K562 (cell line): Measurements from ENCODE around the gene PPP1R1C. TPM values are rescaled to one million over a fixed set of nuclear protein-coding genes. Genes with fewer than 3 reads are reported as not detected.

Experiments
- ATAC-seq: fragments of 200-7000 bp; cut with Tn5 transposase; 3 replicates; pipeline ENCODE4 v1.9.1; 2020; ENCODE audit warnings: moderate library complexity
- BruUV-seq: library from RNA; stranded (reverse); fragments of 400-500 nt; replicated peaks from 2 replicates; lab custom pipeline; 2021; lab: Mats Ljungman, UMichigan
- CTCF ChIA-PET: fragments of 300-600 bp; formaldehyde crosslinking; extraction: SDS; loops from one replicate; lab custom pipeline; 2021; ENCODE audit warnings: low intra/inter-chr PET ratio; lab: Yijun Ruan, JAX
- POLR2A ChIA-PET: fragments of 300-600, 350-650 bp; sonication (Branson Sonifier 250); formaldehyde crosslinking; extraction: SDS; loops from one replicate; lab custom pipeline; 2021; ENCODE audit warnings: antibody characterized with exemption, inconsistent platforms; lab: Yijun Ruan, JAX
- DNase-seq, 4 experiments: peaks; one replicate each; pipeline versions ENCODE4 v3.0.0 to v3.0.0-alpha.2; 2011 to 2018; ENCODE audit warnings: low spot score in 3 of 4, mixed read lengths in 3 of 4; ENCODE audit errors: extremely low read depth in 1 of 4
- FAIRE-seq: peaks from 2 replicates; lab custom pipeline; 2011; peaks lifted over from hg19 to GRCh38; lab: Jason Lieb, UNC
- H2AFZ ChIP-seq: 2 replicates; pipeline ENCODE4 v1.6.0; 2011; ENCODE audit warnings: low read depth, low read length, control low read depth, inconsistent platforms
- H3K27ac ChIP-seq: fragments of 200-600 bp; 3 replicates; pipeline ENCODE4 v1.8.0; 2011; ENCODE audit warnings: low read depth, mild to moderate bottlenecking, control low read depth, inconsistent platforms, low read length, moderate library complexity, mixed read lengths; ENCODE audit errors: extremely low read depth
- H3K27me3 ChIP-seq, 2 experiments: fragments of 300-600 bp in 1 of 2; 2 replicates in 1 of 2; 3 replicates in 1 of 2; pipeline versions ENCODE4 v1.6.0 to v1.8.0; 2011; ENCODE audit warnings: inconsistent platforms in 2 of 2, low read length in 2 of 2, mild to moderate bottlenecking in 1 of 2, mixed read lengths in 1 of 2, moderate library complexity in 1 of 2; ENCODE audit not compliant: control insufficient read depth in 2 of 2, insufficient read depth in 2 of 2
- H3K36me3 ChIP-seq: fragments of 300-600 bp; 3 replicates; pipeline ENCODE4 v1.8.0; 2011; ENCODE audit warnings: mild to moderate bottlenecking, low read length, inconsistent platforms; ENCODE audit not compliant: control insufficient read depth, insufficient read depth
- H3K4me1 ChIP-seq, 2 experiments: fragments of 200-600 bp in 1 of 2; replicated peaks in 1 of 2; 2 replicates in 1 of 2; 3 replicates in 1 of 2; pipeline versions ENCODE4 v1.5.1 to v1.8.0; 2011; ENCODE audit warnings: inconsistent platforms in 2 of 2, low read length in 2 of 2, mild to moderate bottlenecking in 1 of 2, mixed read lengths in 1 of 2, moderate library complexity in 1 of 2; ENCODE audit not compliant: control insufficient read depth in 2 of 2, insufficient read depth in 2 of 2
- H3K4me2 ChIP-seq: 2 replicates; pipeline ENCODE4 v1.6.1; 2011; ENCODE audit warnings: low read length, control low read depth, inconsistent platforms, mixed read lengths; ENCODE audit not compliant: insufficient read depth
- H3K4me3 ChIP-seq: fragments of 200-600 bp; sonication (generic), shearing (Covaris generic); 2 replicates; pipeline ENCODE4 v1.5.1; 2016; ENCODE audit warnings: control low read depth, inconsistent platforms
- H3K79me2 ChIP-seq: fragments of 200-600 bp; 3 replicates; pipeline ENCODE4 v1.8.0; 2011; ENCODE audit warnings: low read length, inconsistent platforms; ENCODE audit not compliant: control insufficient read depth, insufficient read depth
- H3K9ac ChIP-seq, 2 experiments: 2 replicates each; pipeline versions ENCODE4 v1.6.0 to v1.6.1; 2011; ENCODE audit warnings: low read depth in 2 of 2, low read length in 2 of 2, control low read depth in 1 of 2, inconsistent platforms in 1 of 2, mild to moderate bottlenecking in 1 of 2, mixed read lengths in 1 of 2; ENCODE audit not compliant: insufficient read depth in 1 of 2
- H3K9me1 ChIP-seq: one replicate; pipeline ENCODE4 v1.6.0; 2011; ENCODE audit warnings: inconsistent platforms, mild to moderate bottlenecking, low read length, moderate library complexity; ENCODE audit not compliant: control insufficient read depth, insufficient read depth
- H3K9me3 ChIP-seq: replicated peaks from 2 replicates; pipeline ENCODE4 v1.5.1; 2011; ENCODE audit warnings: low read depth, low read length, inconsistent platforms; ENCODE audit not compliant: control insufficient read depth, insufficient read depth
- H4K20me1 ChIP-seq: replicated peaks from 2 replicates; pipeline ENCODE4 v1.6.1; 2011; ENCODE audit warnings: low read length, inconsistent platforms, mixed read lengths; ENCODE audit not compliant: control insufficient read depth, insufficient read depth
- CREM ChIP-seq: IDR thresholded peaks from 2 replicates; pipeline ENCODE4 v1.6.1; 2014; ENCODE audit warnings: antibody characterized with exemption, low read depth
- MED1 ChIP-seq: sonication (generic); formaldehyde crosslinking; IDR thresholded peaks from 2 replicates; pipeline ENCODE4 v1.8.1; 2023; ENCODE audit warnings: missing genetic modification reagents, borderline replicate concordance
- NRF1 ChIP-seq, 2 experiments: fragments of 450-650 bp; IDR thresholded peaks in 1 of 2; conservative IDR thresholded peaks in 1 of 2; 2 replicates each; pipeline ENCODE4 v1.6.1; 2014; ENCODE audit warnings: mild to moderate bottlenecking in 2 of 2
- POLR2AphosphoS5 ChIP-seq: IDR thresholded peaks from 2 replicates; pipeline ENCODE4 v1.6.1; 2011; ENCODE audit warnings: mild to moderate bottlenecking, low read depth, low read length, moderate library complexity; ENCODE audit not compliant: control insufficient read depth, insufficient read depth
- PPARD ChIP-seq: fragments of 250-450 bp; sonication (Bioruptor Pico); IDR thresholded peaks from 2 replicates; pipeline ENCODE4 v1.8.0; 2022; ENCODE audit warnings: inconsistent platforms, mild to moderate bottlenecking, moderate library complexity
- RBBP5 ChIP-seq: fragments of 200-600 bp; sonication (generic); IDR thresholded peaks from 2 replicates; pipeline ENCODE4 v1.6.1; 2012; ENCODE audit warnings: borderline replicate concordance, mild to moderate bottlenecking, low read length, control low read depth, inconsistent platforms; ENCODE audit not compliant: insufficient read depth, poor library complexity, severe bottlenecking
- RBM34 ChIP-seq: fragments of 200-400 bp; formaldehyde crosslinking; IDR thresholded peaks from 2 replicates; pipeline ENCODE4 v1.6.1; 2018; ENCODE audit warnings: low read length, borderline replicate concordance; ENCODE audit not compliant: insufficient read depth
- SIRT6 ChIP-seq: IDR thresholded peaks from one replicate; pipeline ENCODE4 v1.6.1; 2012; ENCODE audit warnings: low read depth, mild to moderate bottlenecking, control low read depth, inconsistent platforms, low read length, moderate library complexity
- TSC22D4 ChIP-seq: fragments of 450-650 bp; IDR thresholded peaks from 2 replicates; pipeline ENCODE4 v1.6.1; 2016; ENCODE audit warnings: missing genetic modification characterization, missing biosample characterization, control low read depth
- ZFP36 ChIP-seq: fragments of 150-350 bp; IDR thresholded peaks from 2 replicates; pipeline ENCODE4 v1.6.1; 2018; ENCODE audit warnings: low read length, low read depth; ENCODE audit not compliant: partially characterized antibody
- WGBS: fragments of 100-300 bp; shearing (Covaris generic); methylation state at CpG from one replicate; pipeline ENCODE4 v1.1.6; 2016; ENCODE audit warnings: low coverage, mixed read lengths; ENCODE audit not compliant: insufficient coverage; ENCODE audit errors: missing lambda C conversion rate; 5-methylcytosine and 5-hydroxymethylcytosine counted together
- in situ Hi-C: fragments of 300-500 bp; cut with MboI; formaldehyde crosslinking; loops from 4 replicates; pipeline ENCODE4 v1.15.0; 2018; ENCODE audit warnings: inconsistent platforms, mixed read lengths
- intact Hi-C: fragments of 100-400 bp; cut with micrococcal nuclease; formaldehyde crosslinking; loops from 2 replicates; pipeline ENCODE4 v1.14.2; 2022
- polyA plus RNA-seq, 8 experiments: library from polyadenylated mRNA; depleted of rRNA in 4 of 8; stranded (reverse) in 5 of 8; unstranded in 3 of 8; fragments of >200 nt; fragmentation: Nextera tagmentation in 2 of 8; fragmentation: Illumina TruSeq in 1 of 8; extraction: Ambion mirVana in 2 of 8; extraction: Trizol in 1 of 8; gene quantifications; 2 replicates each; pipeline versions ENCODE4 v1.2.1 to v1.2.3, GENCODE V29; 2011 to 2014; ENCODE audit warnings: inconsistent platforms in 1 of 8, missing spikeins in 1 of 8
- total RNA-seq, 7 experiments: library from RNA; depleted of rRNA in 6 of 7; stranded (reverse); fragments of >200 nt in 6 of 7; fragmentation: Illumina TruSeq in 2 of 7; extraction: Trizol in 2 of 7; gene quantifications; 2 replicates each; pipeline versions ENCODE4 v1.2.1 to v1.2.3, GENCODE V29; 2011 to 2021; ENCODE audit warnings: low replicate concordance in 1 of 7
- TF ChIP-seq, protein P1 (sequence below): sonication (generic); formaldehyde crosslinking; IDR thresholded peaks from 2 replicates; pipeline ENCODE4 v1.8.0; 2023; ENCODE audit warnings: missing genetic modification reagents, mild to moderate bottlenecking, borderline replicate concordance
- TF ChIP-seq, protein P2 (sequence below): fragments of 150-350 bp; IDR thresholded peaks from 2 replicates; pipeline ENCODE4 v1.6.1; 2014; ENCODE audit warnings: low read depth, mild to moderate bottlenecking, low read length, borderline replicate concordance

PPP1R1C gene
- total and polyA plus RNA-seq, 9 of the 15 experiments (the other 6 are each of a cell fraction or from before 2014, with no cell fraction given): 0.09 to 0.64 (median 0.40) TPM; not detected in 2

DNA sequence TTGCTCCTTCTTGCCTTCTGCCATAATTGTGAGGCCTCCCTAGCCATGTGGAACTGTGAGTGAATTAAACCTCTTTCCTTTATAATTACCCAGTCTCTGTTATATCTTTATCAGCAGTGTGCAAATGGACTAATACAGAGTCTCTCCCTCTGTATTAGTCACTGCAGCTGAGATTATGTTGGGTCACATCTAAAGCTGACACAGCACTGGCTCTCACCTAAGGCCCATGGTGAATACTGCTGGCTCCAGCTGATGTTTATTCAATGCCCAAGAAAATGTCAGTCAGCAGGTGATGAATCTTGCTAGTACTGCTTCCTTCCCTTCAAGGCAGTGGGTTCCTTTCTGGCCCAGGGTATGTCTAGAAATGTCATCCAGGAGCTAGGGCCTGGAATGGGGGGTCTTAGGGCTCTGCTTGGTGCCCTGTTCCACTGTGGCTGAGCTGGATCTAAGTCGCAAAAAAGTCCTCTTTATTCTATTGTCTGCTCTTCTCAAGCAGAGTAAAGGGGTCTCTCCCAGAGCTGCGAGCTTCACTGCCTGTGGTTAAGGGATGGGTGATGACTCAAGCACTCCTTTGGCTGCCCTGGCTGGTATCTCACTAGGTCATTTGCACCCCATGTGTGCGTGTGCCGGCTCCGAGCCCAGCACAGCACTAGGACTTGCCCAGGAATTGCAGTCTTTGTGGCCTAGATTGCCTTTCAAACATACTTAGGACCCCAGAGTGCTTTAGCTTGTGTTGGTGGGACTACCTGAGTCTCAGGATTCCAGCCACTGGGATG is 29.9 kb downstream of the PPP1R1C start:
- H3K4me3 ChIP-seq: no peak overlapping the region
- no peaks in the 10 kb centered on the region for H3K79me2 ChIP-seq
- FAIRE-seq (no peak), ATAC-seq (no peak), DNase-seq (no peak)
- H3K9me1 ChIP-seq: no peaks in the 10 kb centered on the region
- H3K4me1 ChIP-seq: no peaks in the 10 kb centered on the region
- POLR2A ChIA-PET: no interaction called here
- no peaks in the 10 kb centered on the region for H3K27me3 ChIP-seq
- H3K36me3 ChIP-seq: no peaks in the 10 kb centered on the region
- H3K4me2 ChIP-seq: no peak overlapping the region
- no peak overlapping the region for H2AFZ ChIP-seq
- intact Hi-C loops (no loop called here), in situ Hi-C loops (no loop called here)
- BruUV-seq: no TSS peak
- CTCF ChIA-PET: no interaction called here
- no peak overlapping the region for H3K9ac ChIP-seq
- 2% methylated on average over 5 of the region's 5 CpGs for WGBS
- no peaks in the 10 kb centered on the region for H4K20me1 ChIP-seq
- H3K9me3 ChIP-seq: no peaks in the 10 kb centered on the region
- H3K27ac ChIP-seq: no peak overlapping the region
- no peak for TF ChIP-seq TSC22D4
- TF ChIP-seq, protein P1, sequence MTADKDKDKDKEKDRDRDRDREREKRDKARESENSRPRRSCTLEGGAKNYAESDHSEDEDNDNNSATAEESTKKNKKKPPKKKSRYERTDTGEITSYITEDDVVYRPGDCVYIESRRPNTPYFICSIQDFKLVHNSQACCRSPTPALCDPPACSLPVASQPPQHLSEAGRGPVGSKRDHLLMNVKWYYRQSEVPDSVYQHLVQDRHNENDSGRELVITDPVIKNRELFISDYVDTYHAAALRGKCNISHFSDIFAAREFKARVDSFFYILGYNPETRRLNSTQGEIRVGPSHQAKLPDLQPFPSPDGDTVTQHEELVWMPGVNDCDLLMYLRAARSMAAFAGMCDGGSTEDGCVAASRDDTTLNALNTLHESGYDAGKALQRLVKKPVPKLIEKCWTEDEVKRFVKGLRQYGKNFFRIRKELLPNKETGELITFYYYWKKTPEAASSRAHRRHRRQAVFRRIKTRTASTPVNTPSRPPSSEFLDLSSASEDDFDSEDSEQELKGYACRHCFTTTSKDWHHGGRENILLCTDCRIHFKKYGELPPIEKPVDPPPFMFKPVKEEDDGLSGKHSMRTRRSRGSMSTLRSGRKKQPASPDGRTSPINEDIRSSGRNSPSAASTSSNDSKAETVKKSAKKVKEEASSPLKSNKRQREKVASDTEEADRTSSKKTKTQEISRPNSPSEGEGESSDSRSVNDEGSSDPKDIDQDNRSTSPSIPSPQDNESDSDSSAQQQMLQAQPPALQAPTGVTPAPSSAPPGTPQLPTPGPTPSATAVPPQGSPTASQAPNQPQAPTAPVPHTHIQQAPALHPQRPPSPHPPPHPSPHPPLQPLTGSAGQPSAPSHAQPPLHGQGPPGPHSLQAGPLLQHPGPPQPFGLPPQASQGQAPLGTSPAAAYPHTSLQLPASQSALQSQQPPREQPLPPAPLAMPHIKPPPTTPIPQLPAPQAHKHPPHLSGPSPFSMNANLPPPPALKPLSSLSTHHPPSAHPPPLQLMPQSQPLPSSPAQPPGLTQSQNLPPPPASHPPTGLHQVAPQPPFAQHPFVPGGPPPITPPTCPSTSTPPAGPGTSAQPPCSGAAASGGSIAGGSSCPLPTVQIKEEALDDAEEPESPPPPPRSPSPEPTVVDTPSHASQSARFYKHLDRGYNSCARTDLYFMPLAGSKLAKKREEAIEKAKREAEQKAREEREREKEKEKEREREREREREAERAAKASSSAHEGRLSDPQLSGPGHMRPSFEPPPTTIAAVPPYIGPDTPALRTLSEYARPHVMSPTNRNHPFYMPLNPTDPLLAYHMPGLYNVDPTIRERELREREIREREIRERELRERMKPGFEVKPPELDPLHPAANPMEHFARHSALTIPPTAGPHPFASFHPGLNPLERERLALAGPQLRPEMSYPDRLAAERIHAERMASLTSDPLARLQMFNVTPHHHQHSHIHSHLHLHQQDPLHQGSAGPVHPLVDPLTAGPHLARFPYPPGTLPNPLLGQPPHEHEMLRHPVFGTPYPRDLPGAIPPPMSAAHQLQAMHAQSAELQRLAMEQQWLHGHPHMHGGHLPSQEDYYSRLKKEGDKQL (CRISPR knock-in tag): no peak
- TF ChIP-seq NRF1 (conservative IDR thresholded peaks at IDR 0.05 in 1 of 2, IDR thresholded peaks at IDR 0.05 in 1 of 2): no peak
- TF ChIP-seq ZFP36: no peak
- no peak for TF ChIP-seq PPARD (CRISPR knock-in tag)
- TF ChIP-seq MED1 (CRISPR knock-in tag): no peak
- TF ChIP-seq, protein P2, sequence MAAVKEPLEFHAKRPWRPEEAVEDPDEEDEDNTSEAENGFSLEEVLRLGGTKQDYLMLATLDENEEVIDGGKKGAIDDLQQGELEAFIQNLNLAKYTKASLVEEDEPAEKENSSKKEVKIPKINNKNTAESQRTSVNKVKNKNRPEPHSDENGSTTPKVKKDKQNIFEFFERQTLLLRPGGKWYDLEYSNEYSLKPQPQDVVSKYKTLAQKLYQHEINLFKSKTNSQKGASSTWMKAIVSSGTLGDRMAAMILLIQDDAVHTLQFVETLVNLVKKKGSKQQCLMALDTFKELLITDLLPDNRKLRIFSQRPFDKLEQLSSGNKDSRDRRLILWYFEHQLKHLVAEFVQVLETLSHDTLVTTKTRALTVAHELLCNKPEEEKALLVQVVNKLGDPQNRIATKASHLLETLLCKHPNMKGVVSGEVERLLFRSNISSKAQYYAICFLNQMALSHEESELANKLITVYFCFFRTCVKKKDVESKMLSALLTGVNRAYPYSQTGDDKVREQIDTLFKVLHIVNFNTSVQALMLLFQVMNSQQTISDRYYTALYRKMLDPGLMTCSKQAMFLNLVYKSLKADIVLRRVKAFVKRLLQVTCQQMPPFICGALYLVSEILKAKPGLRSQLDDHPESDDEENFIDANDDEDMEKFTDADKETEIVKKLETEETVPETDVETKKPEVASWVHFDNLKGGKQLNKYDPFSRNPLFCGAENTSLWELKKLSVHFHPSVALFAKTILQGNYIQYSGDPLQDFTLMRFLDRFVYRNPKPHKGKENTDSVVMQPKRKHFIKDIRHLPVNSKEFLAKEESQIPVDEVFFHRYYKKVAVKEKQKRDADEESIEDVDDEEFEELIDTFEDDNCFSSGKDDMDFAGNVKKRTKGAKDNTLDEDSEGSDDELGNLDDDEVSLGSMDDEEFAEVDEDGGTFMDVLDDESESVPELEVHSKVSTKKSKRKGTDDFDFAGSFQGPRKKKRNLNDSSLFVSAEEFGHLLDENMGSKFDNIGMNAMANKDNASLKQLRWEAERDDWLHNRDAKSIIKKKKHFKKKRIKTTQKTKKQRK: no peak
- no peak for TF ChIP-seq POLR2AphosphoS5
- no peak for TF ChIP-seq RBM34
- TF ChIP-seq CREM: no peak
- TF ChIP-seq SIRT6: no peak
- no peak for TF ChIP-seq RBBP5
